Ascending aorta (tissue), 2 donors: ENCODE measurements around the gene CHDH. TPM values are rescaled to one million over a fixed set of nuclear protein-coding genes. Genes with fewer than 3 reads are reported as not detected.
A peak's percentile ranks its signal among the peaks of the same experiment; 100 is the strongest.

Experiments used
- DNase-seq, 2 donors: peaks; one replicate each; pipeline ENCODE4 v3.0.0-alpha.2; 2019; ENCODE audit warnings: low spot score in 2 of 2
- H3K27ac ChIP-seq, 2 donors: fragments of 200-600 bp; sonication (generic); one replicate each; pipeline ENCODE4 v1.5.1; 2016 to 2017; ENCODE audit warnings: mild to moderate bottlenecking in 1 of 2
- H3K27me3 ChIP-seq: fragments of 200-600 bp; sonication (generic); one replicate; pipeline ENCODE4 v1.5.1; 2017
- H3K36me3 ChIP-seq, 2 donors: fragments of 200-600 bp; sonication (generic); one replicate each; pipeline ENCODE4 v1.5.1; 2016
- H3K4me1 ChIP-seq, 2 donors: fragments of 200-600 bp; sonication (generic); one replicate each; pipeline ENCODE4 v1.5.1; 2016 to 2017; ENCODE audit warnings: mild to moderate bottlenecking in 1 of 2
- H3K4me3 ChIP-seq, 2 donors: fragments of 200-600 bp; sonication (generic); one replicate each; pipeline ENCODE4 v1.5.1; 2016 to 2017; ENCODE audit warnings: mild to moderate bottlenecking in 1 of 2
- H3K9me3 ChIP-seq, 2 donors: fragments of 200-600 bp; sonication (generic); one replicate each; pipeline ENCODE4 v1.5.1; 2016
- intact Hi-C: fragments of 100-400 bp; cut with DNase I; formaldehyde crosslinking; loops from one replicate; pipeline ENCODE4 v1.15.1; 2023
- total RNA-seq: library from RNA; depleted of rRNA; stranded (reverse); fragments of >200 nt; gene quantifications from one replicate; pipeline ENCODE4 v1.1.0, GENCODE V29; 2016
- TF ChIP-seq, protein P1 (sequence below), 3 experiments: fragments of 200-600 bp in 2 of 3; fragments of 450-650 bp in 1 of 3; sonication (generic) in 2 of 3; IDR thresholded peaks; one replicate each; pipeline ENCODE4 v1.5.1; 2016 to 2019; ENCODE audit warnings: antibody characterized with exemption in 3 of 3, mild to moderate bottlenecking in 1 of 3, moderate library complexity in 1 of 3

CHDH gene
- total RNA-seq, 1 donor from 2014 or later = 0.53 TPM

DNA sequence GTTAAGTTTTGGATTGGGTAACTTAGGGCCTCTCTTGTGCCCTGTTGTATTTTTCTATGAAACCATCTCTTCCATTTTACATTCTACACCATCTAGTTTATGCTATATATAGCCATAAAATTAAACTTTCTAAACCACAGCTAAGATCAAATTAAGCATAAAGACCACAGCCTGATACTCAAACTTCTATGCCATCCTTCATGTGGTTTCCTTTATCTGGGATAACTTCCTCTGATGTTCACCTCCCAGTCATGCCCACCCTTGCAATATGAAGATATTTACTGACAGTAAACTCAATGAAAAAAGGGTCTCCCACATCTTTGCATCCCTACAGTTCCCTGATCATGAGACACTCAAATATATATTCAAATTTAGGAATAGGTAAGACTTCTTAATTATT is 41.2 kb upstream of the CHDH start:
- Histone ChIP-seq H3K27me3 (no peaks in the 10 kb centered on the region), H3K27ac (no peak overlapping the region), H3K9me3 (no peaks in the 10 kb centered on the region), H3K4me3 (no peak overlapping the region), H3K36me3 (peaks cover 16 to 25% of the 10 kb centered on the region in 2 donors), H3K4me1 (peaks cover 3 to 14% of the 10 kb centered on the region in 2 donors)
- TF ChIP-seq, protein P1, sequence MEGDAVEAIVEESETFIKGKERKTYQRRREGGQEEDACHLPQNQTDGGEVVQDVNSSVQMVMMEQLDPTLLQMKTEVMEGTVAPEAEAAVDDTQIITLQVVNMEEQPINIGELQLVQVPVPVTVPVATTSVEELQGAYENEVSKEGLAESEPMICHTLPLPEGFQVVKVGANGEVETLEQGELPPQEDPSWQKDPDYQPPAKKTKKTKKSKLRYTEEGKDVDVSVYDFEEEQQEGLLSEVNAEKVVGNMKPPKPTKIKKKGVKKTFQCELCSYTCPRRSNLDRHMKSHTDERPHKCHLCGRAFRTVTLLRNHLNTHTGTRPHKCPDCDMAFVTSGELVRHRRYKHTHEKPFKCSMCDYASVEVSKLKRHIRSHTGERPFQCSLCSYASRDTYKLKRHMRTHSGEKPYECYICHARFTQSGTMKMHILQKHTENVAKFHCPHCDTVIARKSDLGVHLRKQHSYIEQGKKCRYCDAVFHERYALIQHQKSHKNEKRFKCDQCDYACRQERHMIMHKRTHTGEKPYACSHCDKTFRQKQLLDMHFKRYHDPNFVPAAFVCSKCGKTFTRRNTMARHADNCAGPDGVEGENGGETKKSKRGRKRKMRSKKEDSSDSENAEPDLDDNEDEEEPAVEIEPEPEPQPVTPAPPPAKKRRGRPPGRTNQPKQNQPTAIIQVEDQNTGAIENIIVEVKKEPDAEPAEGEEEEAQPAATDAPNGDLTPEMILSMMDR (IDR thresholded peaks at IDR 0.05) = no peak
- intact Hi-C loops = loop anchor here (10.0 kb wide), 1 partner anchor 1183 kb away; the partner anchor contains the start of genes GLT8D1 and SPCS1
- no peak for DNase-seq

DNA sequence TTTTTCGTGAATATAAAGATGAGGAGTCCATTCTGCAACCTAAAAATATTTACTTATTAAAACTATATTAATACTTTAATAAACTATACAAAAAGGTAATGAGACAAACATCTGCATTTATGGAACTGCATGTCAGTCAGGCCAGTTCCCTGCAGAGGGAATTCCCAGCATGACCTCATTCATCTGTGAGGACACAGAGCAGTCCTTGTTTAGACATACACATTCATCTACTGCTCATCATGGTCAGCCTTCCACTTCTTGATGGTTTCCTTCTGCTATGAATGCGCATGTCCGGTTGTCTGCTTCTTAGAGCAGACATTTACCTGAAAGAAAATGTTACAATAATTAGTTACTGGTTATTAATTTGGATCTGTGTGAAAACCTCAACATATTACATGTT is 39.0 kb upstream of the CHDH start:
- Histone ChIP-seq H3K4me1 (peaks cover 6 to 13% of the 10 kb centered on the region in 2 donors), H3K9me3 (no peaks in the 10 kb centered on the region), H3K27ac (no peak overlapping the region), H3K4me3 (no peak overlapping the region), H3K36me3 (peaks cover 16 to 25% of the 10 kb centered on the region in 2 donors), H3K27me3 (no peaks in the 10 kb centered on the region)
- DNase-seq = no peak
- intact Hi-C loops = loop anchor here (10.0 kb wide), 1 partner anchor 1180 kb away; the partner anchor contains the start of genes GLT8D1 and SPCS1
- TF ChIP-seq, protein P1 (IDR thresholded peaks at IDR 0.05) = no peak

DNA sequence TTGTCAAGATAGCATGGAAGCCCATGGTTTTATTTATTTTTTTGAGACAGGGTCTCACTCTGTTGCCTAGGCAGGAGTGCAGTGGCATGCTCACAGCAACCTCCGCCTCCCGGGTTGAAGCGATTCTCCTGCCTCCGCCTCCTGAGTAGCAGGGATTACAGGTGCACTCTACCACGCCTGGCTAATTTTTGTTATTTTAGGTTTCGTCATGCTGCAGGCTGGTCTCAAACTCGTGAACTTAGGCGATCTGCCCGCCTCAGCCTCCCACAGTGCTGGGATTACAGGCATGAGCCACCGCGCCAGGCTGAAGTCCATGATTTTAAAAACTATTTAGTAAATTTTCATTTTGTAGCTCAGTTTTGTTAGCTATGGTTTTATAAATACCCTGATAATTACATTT is 38.4 kb upstream of the CHDH start:
- peaks cover 17 to 27% of the 10 kb centered on the region in 2 donors for H3K36me3 ChIP-seq
- H3K9me3 ChIP-seq = no peaks in the 10 kb centered on the region
- H3K27ac ChIP-seq = no peak overlapping the region
- no peak overlapping the region for H3K4me3 ChIP-seq
- no peaks in the 10 kb centered on the region for H3K27me3 ChIP-seq
- TF ChIP-seq, protein P1 (IDR thresholded peaks at IDR 0.05) = no peak
- DNase-seq = no peak
- H3K4me1 ChIP-seq = peaks cover 6 to 8% of the 10 kb centered on the region in 2 donors
- intact Hi-C loops = loop anchor here (10.0 kb wide), 1 partner anchor 1180 kb away; the partner anchor contains the start of genes GLT8D1 and SPCS1

- TF ChIP-seq, protein P1 (IDR thresholded peaks at IDR 0.05) = no peak
- no peak overlapping the region for H3K27ac ChIP-seq
- H3K27me3 ChIP-seq = no peaks in the 10 kb centered on the region
- peaks cover 24 to 42% of the 10 kb centered on the region in 2 donors for H3K36me3 ChIP-seq
- H3K4me1 ChIP-seq = peaks cover 6 to 8% of the 10 kb centered on the region in 2 donors
- DNase-seq = no peak
- intact Hi-C loops = loop anchor here (10.0 kb wide), 1 partner anchor 1178 kb away; the partner anchor contains the start of genes GLT8D1 and SPCS1
- H3K4me3 ChIP-seq = no peak overlapping the region
- H3K9me3 ChIP-seq = no peaks in the 10 kb centered on the region
Observed at GRCh38 chr3:53883008-53883407, 36.8 kb upstream of the CHDH start.

GRCh38 chr3:53881691-53882593 is 35.7 kb upstream of the CHDH start, which contains the start of gene ACTR8:
ACTR8 (minus strand) TSS chr3:53882152; CDS start chr3:53882101, 51 bp downstream.
- H3K27ac ChIP-seq = peak within 1 kb of the TSS; percentile 76 to 85
- TF ChIP-seq, protein P1 (IDR thresholded peaks at IDR 0.05) = peak; percentile 13 to 36 (median 21)
- no peaks in the 10 kb centered on the region for H3K27me3 ChIP-seq
- peak; percentile 42 to 90 for DNase-seq
- H3K4me3 ChIP-seq = peak within 1 kb of the TSS; percentile 73 to 90
- peaks cover 34 to 51% of the 10 kb centered on the region in 2 donors for H3K36me3 ChIP-seq
- peaks cover 6 to 8% of the 10 kb centered on the region in 2 donors for H3K4me1 ChIP-seq
- intact Hi-C loops = loop anchor here (1.0 to 10.0 kb wide), 2 partner anchors 9 to 1177 kb away; partner anchors contain the start of genes GLT8D1, SELENOK and SPCS1
- no peaks in the 10 kb centered on the region for H3K9me3 ChIP-seq
